HG02840 (cell line): ENCODE results near the gene WASF1.

ENCODE experiments used
- ATAC-seq: cut with Tn5 transposase; IDR thresholded peaks from one replicate; pipeline ENCODE4 v1.9.1; 2021; ENCODE audit warnings: mild to moderate bottlenecking, moderate library complexity, moderate number of reproducible peaks; ENCODE audit not compliant: unreplicated experiment, low FRiP score

The WASF1 gene

DNA sequence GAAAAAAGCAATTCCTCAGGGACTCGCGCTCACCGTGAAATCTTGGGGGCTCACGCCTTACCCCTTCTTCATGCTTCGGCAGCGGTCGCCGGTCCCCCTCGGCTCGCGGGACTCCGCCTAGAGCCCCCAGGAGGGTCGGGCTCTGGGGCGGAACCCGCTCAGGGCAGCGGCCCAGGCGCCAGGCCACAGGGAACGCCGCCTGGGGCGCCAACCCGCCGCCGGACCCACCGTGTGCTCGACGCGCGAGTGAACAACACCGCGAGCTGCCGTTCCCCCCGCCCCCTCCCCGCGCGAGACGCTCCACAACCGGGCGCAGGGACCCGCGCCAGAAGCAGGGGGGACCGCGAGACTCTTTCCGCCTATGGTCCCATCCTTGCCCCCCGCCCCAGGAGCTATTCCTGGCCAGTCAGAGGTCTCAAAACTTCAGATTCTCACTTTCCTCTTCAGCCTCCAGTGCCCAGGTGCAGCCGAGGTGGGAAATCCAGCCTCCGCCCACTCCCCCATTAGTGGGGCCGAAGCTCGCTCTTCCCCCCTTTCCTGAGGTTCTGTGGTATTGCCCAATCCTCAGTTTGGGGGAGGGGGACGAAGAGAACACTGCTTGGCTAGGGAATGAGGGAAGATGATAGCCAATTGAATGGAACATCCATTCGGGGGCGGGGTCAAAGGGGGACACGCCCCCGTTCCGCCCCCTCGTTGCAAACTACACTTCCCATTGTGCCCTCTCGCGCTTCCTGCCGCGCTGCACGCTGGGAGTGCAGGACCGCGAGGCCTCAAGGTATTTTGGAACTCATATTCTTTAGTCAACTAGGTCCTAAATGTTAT is at the start of gene WASF1:
WASF1 (minus strand) TSS at position 265 of the 822 bp plus-strand sequence. CDS start 52,069 bp downstream, outside the sequence.
- ATAC-seq, result peak; percentile 90

- ATAC-seq, result no peak
These were observed 46.8 kb upstream of the WASF1 start for GRCh38 chr6:110226261-110226660.

DNA sequence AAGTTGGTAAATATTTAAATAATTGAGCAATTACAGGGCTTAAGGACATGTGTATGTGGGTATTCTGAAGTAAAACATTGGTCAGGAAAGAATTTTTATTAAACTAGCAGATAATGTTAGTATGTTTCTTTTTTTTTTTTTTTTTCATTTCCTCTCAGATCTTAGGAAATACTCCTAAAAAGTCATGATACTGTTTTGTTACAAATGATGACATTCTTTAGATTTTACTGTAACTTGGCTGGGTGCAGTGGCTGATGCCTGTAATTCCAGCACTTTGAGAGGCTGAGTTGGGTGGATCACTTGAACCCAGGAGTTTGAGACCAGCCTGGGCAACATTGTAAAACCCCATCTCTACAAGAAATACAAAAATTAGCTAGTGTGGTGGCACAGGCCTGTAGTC is 42.3 kb upstream of the WASF1 start:
- ATAC-seq, result no peak

DNA sequence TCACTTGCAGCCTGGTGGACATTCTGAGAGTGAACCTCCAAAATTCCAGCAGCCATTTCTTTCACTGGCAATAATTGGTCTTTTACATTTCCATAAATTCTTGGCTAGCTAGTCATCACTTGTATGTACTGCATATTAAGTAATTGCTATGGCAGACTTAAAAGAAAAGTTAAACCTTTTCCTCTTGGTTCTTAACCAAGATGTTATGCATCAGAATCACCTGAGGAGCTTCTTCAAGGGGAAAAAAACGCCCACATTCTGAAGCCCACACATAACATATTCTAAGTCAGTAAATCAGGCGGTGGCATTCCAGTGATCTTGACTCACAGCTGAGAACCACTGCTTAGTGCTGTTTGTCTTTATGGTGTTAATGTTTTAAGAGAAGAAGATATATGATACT is 37.8 kb upstream of the WASF1 start:
- no peak for ATAC-seq

DNA sequence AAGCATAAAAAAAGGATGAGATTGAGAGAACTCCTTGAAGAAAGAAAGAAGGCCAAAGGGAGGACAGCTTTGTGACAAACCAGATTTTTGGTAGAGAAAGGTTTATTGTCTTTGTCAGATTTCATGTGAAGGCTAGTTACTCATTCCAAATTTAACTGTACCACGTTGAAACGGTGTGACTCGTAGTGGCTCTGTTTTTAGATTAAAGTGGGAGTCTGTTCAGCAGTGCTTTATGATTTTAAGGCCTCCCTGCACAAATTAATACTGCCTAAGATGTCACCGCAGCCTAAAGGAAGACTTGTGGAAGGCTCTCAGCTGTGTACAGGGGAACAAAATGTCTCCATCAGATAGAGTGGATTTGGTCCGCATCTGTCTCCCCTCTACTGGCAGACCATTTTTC is 36.7 kb upstream of the WASF1 start:
- no peak for ATAC-seq

DNA sequence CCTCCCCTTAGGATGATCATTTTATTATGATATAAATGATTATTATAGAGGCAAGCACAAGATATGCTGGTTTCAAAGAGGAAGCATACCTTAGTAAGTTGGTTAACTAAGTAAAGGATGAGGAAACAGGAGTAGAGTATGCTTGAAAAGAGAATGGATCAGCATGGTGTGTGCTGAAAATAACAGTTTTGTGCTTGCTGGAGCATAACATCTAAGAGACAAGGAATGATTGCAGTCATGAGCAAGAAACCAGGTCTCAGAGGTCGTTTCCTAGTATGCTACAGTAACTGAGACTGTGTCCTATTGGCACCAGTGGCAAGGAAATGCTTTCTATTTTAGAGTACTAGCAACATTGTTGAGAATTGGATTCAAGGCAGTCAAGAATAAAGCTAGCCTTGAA is 34.9 kb upstream of the WASF1 start:
- no peak for ATAC-seq

DNA sequence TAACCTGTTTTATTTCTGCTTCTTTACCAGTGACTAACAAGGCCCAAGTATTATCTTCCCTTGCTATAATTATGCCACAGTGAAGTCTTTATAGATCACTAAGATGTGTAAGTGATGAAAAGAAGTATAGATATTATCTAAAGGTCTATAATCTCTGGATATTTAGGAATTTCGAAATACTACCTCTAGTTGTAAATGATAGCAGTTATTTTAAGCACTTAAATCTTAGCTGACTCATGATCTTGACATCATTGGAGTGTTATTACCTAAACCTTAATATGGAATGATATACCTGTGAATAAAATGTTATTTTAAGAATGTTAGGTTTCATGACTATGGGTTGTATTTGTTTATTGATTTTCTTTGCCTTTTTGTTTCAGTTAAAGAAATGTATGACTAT is 32.3 kb upstream of the WASF1 start:
- ATAC-seq, result no peak

DNA sequence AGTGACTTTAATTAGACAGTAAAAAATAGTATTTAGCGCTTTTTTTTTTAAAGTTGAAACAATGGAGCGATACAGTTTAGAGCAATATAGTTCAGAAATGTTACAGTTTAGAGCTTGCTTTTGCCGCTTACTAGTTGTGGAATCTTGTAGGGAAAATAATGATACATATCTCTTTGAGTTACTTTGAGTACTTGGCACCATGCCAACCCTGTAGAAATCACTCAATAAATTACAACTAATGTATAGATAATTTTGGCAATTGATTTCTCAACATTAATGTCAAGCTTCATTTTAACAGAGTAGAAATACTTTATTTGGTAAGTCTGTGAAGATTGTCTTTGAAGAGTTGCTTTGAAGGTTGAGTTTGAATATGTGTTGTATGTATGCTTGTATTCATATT is 28.2 kb upstream of the WASF1 start:
- no peak for ATAC-seq

DNA sequence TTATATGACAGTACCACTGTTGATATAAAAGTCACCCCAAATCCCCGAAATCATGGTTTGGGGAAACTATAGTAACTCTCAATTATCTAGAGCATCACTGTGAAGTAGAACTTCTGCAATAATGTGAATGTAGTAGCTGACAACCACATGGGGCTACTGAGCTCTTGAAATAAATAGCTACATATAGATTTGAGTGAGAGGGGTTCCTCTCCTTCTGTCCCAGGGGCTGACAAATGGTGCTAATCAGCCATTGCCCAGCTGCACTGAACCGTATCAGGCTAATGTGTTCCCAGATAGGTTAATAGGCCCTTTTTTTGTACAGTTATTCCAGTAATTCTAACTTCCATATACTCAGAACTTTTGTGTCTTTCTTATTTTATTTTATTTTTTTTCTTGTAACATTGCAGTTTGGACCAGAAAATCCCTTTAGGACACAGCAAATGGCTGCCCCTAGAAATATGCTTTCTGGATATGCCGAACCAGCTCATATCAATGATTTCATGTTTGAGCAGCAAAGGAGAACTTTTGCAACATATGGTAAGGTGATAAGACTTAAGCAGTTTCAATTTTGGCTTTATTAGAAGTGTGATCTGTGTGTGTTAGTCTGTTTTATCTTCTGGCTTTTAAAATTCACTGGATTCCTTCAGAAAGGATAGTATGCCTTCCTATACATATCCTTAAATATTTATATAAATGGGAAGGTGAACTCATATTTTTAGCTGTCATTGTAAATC is 21.8 kb upstream of the WASF1 start:
- no peak for ATAC-seq

DNA sequence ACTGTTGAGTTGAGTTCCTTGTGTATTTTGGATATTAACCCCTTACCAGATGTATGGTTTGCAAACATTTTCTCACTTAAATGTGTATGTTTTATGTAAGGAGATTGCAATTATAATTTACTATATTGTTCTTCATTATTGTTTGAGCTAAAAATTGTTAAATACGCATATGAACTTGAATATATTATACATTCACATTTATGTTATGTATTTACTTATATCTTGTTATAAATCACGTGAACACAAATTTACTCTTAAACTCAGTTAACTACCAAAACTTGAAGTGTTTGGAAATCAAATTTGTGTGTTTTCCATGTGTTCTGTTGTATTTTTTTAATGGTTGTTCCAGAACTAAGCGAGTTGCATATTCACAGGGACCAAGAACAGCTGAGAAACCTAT is 19.1 kb upstream of the WASF1 start:
- ATAC-seq, result no peak

GRCh38 chr6:110196874-110197273 is 17.4 kb upstream of the WASF1 start:
- ATAC-seq, result no peak

- ATAC-seq, result no peak
These were observed 16.2 kb upstream of the WASF1 start for GRCh38 chr6:110195639-110196038.

GRCh38 chr6:110191477-110191876 is 12.0 kb upstream of the WASF1 start:
- ATAC-seq, result no peak

GRCh38 chr6:110190726-110191125 is 11.3 kb upstream of the WASF1 start:
- no peak for ATAC-seq

- ATAC-seq, result no peak
These were observed 9.3 kb upstream of the WASF1 start for GRCh38 chr6:110188791-110189190.

DNA sequence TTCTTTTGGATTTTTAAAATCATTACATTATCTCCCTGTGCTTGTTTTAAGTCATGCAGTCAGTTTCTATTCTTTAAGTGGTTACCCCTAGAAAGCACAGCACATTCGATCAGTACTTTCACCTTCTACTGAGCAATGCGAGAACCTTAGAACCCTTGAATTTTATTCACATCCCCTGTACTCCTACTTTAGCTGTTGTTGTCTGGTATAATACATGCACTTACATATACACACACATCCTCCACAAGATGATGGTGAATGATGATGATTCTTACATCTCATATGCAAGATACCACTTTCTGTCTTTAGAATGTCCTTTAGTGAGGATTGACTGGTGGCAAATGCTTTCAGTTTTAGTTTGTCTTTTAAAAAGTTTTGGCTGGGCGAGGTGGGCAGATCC is 6.4 kb upstream of the WASF1 start:
- ATAC-seq, result no peak

- no peak for ATAC-seq
These were observed 3.9 kb upstream of the WASF1 start for GRCh38 chr6:110183292-110183885.

DNA sequence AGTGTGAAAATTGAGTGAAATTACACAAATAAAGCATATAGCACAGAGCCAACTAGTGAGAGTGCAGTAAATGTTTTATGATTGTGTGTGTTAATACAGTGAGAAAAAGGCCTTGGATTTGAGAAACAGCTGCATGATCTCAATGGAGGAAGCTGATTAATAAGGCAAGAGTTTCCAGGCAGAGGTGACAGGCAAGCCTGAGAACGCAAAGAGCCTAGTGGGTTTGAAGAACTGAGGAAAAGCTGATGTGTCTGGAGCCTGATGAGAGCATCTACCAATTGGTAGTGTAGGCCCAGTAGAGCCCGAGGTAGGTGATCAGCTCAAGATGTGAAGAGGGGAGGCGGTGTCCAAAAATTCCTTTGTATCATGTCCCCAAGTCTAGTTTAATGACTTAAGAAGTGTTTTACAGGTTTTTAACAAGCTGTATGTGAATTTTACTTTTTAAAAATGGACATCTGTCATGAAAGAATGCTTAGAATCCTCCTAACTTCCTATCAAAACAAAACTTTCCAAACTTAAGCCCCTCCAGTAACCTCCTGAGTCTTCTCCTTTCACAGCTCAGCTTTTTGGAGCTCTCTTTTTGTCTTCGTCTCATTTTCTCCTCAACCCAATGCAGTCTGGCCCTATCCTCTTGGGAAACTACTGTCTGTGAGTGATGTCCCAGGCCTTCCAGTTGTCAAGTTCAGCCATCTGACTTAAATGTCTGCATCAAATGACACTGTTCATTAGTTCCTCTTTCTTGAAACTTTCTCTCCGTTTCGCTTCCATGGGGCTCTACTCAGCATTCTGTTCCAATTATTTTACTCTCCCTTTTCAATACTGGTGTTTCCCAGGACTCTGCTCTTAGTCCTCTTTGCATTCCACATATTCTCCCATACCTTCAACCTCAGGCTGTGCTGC is 1.9 kb upstream of the WASF1 start:
- no peak for ATAC-seq

GRCh38 chr6:110180228-110181008 is 948 bp upstream of the WASF1 start, which contains the start of gene CDC40:
CDC40 (plus strand) TSS chr6:110180427; CDS start chr6:110180445, 18 bp downstream.
- peak; percentile 52 for ATAC-seq
